ENCODE results near the gene CXorf49B.
"Not testable (repeated sequence)": the region's sequence is repeated elsewhere in the genome, so short reads cannot be mapped to it uniquely, and the experiment has no call there.

The CXorf49B gene

DNA sequence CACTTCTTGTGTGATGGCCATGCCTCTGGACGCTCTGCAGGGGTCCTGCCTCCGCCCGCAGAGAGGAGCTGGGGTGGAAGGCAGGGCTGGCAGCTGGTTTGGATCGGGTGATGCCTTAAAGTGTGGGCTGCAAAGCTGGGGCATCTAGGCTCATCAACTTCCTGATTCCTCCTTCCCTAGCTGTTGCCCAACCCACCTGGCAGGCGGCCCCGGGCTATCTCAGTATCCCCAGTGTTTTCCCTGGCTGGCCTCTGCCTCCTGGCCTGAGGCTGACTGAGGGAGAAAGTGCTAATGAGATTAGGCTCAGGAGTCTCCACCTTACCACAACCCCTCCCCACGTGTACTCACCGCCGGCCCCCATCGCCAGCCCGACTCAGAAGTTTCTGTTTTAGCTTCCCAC lies 1.7 kb downstream of the CXorf49B start:
- not testable (repeated sequence) for H3K4me3 ChIP-seq (ENCODE audit: low read depth in 1 of 2, low read length in 2 of 2); H3K4me2 ChIP-seq (ENCODE audit: insufficient read depth, low read length); H3K79me2 ChIP-seq (ENCODE audit: insufficient read depth, low read length); H2AFZ ChIP-seq (ENCODE audit: low read depth, low read length); DNase-seq; H4K20me1 ChIP-seq (ENCODE audit: insufficient read depth, low read length); H3K36me3 ChIP-seq (ENCODE audit: insufficient read depth, low read length); ATAC-seq (ENCODE audit: insufficient read depth, low read depth); H3K27ac ChIP-seq (ENCODE audit: low read length); H3K9ac ChIP-seq (ENCODE audit: low read depth, low read length); H3K27me3 ChIP-seq (ENCODE audit: insufficient read depth, low read length, poor library complexity); H3K4me1 ChIP-seq (ENCODE audit: insufficient read depth, low read length); H3K9me3 ChIP-seq (ENCODE audit: insufficient read depth, low read length, severe bottlenecking)

DNA sequence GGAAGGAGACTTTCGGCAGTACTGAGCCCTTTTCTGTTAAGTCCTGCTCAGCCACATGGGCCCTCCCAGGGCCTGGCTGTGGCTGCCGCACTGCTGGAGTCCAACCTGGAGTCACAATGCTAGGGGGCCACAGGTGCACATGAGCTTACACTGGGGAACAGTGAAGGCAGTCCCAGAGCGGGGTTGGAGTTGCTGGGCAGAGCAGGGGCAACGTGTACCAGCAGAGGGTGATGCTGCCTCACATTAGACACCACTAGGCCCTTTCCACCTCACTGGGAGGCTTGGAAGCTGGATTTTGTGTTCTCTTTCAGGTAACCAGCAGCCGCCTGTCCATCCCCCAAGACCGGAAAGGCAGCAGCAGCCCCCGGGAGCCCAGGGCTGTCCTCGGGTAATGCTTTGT lies 2.5 kb downstream of the CXorf49B start:
- not testable (repeated sequence) for H3K79me2 ChIP-seq (ENCODE audit: insufficient read depth, low read length); H3K4me2 ChIP-seq (ENCODE audit: insufficient read depth, low read length); H3K27ac ChIP-seq (ENCODE audit: low read length); H4K20me1 ChIP-seq (ENCODE audit: insufficient read depth, low read length); H3K27me3 ChIP-seq (ENCODE audit: insufficient read depth, low read length, poor library complexity); H3K9me3 ChIP-seq (ENCODE audit: insufficient read depth, low read length, severe bottlenecking); DNase-seq; H3K4me3 ChIP-seq (ENCODE audit: low read depth in 1 of 2, low read length in 2 of 2); H3K9ac ChIP-seq (ENCODE audit: low read depth, low read length); H3K4me1 ChIP-seq (ENCODE audit: insufficient read depth, low read length); H2AFZ ChIP-seq (ENCODE audit: low read depth, low read length); H3K36me3 ChIP-seq (ENCODE audit: insufficient read depth, low read length)
- peak; percentile 62 for ATAC-seq (ENCODE audit: insufficient read depth, low read depth)

DNA sequence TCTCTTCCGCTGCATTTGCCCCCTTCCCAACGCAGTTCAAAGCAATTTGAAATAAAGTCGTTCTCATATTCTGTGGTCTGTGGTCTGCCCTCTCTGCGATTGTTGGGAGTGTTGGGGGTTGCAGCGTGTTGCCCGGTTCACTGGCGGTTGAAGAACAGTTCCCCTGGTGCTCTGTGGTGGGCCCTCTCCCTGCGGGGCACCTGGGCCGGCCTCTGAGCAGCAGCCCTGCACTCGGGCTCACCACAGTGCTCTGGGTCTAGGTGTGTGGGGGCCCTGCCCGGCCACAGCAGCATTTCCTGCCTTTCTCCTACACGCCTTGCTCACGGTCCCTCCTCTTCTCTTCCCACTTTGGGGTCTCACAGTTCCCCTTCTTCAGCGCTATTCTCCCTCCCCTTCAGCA lies 4.0 kb downstream of the CXorf49B start:
- not testable (repeated sequence) for H3K9me3 ChIP-seq (ENCODE audit: insufficient read depth, low read length, severe bottlenecking); H3K27ac ChIP-seq (ENCODE audit: low read length); H2AFZ ChIP-seq (ENCODE audit: low read depth, low read length); H3K36me3 ChIP-seq (ENCODE audit: insufficient read depth, low read length); H3K4me2 ChIP-seq (ENCODE audit: insufficient read depth, low read length); H3K79me2 ChIP-seq (ENCODE audit: insufficient read depth, low read length); DNase-seq; H3K9ac ChIP-seq (ENCODE audit: low read depth, low read length); H4K20me1 ChIP-seq (ENCODE audit: insufficient read depth, low read length); H3K4me3 ChIP-seq (ENCODE audit: low read depth in 1 of 2, low read length in 2 of 2); H3K4me1 ChIP-seq (ENCODE audit: insufficient read depth, low read length); H3K27me3 ChIP-seq (ENCODE audit: insufficient read depth, low read length, poor library complexity)
- peak; percentile 84 for ATAC-seq (ENCODE audit: insufficient read depth, low read depth)

DNA sequence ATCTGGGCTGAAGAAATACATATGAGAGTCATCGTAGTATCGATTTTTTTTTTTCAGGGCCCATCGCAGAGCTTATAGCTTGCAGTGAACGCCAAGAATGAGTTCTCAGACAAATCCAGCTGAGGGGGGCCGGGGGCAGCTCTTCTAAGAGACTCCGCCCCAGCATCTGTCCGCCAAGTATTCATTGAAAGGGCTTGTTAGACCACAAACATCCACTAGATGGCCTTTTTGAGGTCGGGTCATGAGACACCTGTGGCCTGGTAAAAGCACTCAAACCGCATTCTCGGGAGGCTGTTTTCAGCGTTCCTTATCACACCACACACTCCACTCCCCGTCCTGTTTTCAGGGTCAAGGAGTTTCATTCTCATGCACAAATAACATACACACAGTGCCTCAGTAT lies 15.2 kb downstream of the CXorf49B start:
- H3K27me3 ChIP-seq (ENCODE audit: insufficient read depth, low read length, poor library complexity); H3K9me3 ChIP-seq (ENCODE audit: insufficient read depth, low read length, severe bottlenecking); H3K9ac ChIP-seq (ENCODE audit: low read depth, low read length); H2AFZ ChIP-seq (ENCODE audit: low read depth, low read length); H4K20me1 ChIP-seq (ENCODE audit: insufficient read depth, low read length); DNase-seq; H3K4me3 ChIP-seq (ENCODE audit: low read depth in 1 of 2, low read length in 2 of 2); H3K4me2 ChIP-seq (ENCODE audit: insufficient read depth, low read length); H3K36me3 ChIP-seq (ENCODE audit: insufficient read depth, low read length); H3K4me1 ChIP-seq (ENCODE audit: insufficient read depth, low read length); H3K27ac ChIP-seq (ENCODE audit: low read length); H3K79me2 ChIP-seq (ENCODE audit: insufficient read depth, low read length): not testable (repeated sequence)
- peak; percentile 58; the same call in 2 of the 3 replicates for ATAC-seq (ENCODE audit: insufficient read depth, low read depth)

DNA sequence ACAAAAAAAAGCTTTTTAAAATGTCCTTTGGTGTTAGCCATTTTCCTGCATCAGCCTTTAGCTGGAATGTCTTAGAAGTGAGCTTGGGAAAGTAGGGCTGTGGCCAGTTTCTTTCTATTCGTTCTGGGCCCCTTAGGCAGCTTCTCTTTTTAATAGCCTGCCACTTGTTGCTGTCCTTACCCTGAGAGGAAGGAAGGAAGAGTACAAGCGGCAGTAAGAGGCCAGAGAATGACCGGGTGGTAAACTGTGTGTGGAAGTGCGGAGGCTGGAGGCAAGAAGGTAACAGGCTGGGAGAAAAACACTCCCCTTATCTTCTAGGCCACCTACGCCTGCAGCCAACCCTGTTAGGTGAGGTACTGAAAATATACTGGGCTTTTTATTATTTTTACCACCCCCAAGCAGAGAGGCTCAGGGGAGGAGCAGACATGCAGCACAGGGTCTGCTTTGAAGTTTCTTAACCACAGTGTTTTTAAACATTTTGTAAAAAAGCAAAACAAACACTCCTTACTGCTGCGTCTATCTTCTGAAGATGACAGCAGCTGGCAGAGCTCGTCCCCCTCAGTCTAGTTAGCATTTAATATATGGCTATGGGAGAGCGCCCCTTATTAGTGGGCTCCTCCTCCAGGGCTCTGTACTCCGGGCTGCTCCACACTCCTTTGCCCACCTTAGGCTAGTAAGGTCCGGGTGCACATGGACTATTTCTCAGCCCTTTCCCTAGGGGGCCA lies 19.2 kb downstream of the CXorf49B start:
- H3K79me2 ChIP-seq (ENCODE audit: insufficient read depth, low read length); H4K20me1 ChIP-seq (ENCODE audit: insufficient read depth, low read length); H2AFZ ChIP-seq (ENCODE audit: low read depth, low read length); H3K9me3 ChIP-seq (ENCODE audit: insufficient read depth, low read length, severe bottlenecking); H3K27ac ChIP-seq (ENCODE audit: low read length); H3K27me3 ChIP-seq (ENCODE audit: insufficient read depth, low read length, poor library complexity); H3K4me3 ChIP-seq (ENCODE audit: low read depth in 1 of 2, low read length in 2 of 2); H3K4me1 ChIP-seq (ENCODE audit: insufficient read depth, low read length); H3K36me3 ChIP-seq (ENCODE audit: insufficient read depth, low read length); H3K4me2 ChIP-seq (ENCODE audit: insufficient read depth, low read length); DNase-seq; H3K9ac ChIP-seq (ENCODE audit: low read depth, low read length): not testable (repeated sequence)
- peak; percentile 62; the same call in 2 of the 3 replicates for ATAC-seq (ENCODE audit: insufficient read depth, low read depth)

DNA sequence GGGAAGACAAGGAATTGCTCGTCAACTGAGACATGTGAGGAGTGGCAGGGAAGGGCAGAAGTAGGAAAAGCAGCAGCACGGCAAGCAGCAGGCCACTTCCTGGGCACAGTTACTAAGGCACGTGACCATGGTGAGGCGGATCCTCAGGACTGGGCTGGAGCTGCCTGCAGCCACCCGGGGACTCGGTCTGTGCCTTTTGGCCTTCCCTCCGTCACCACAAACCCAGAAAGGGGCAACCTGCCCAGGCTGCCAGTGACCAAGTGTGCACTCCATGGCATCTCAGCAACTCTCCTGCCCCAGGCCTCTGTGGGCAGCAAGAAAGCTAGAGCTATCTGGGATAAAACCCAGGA lies 19.8 kb downstream of the CXorf49B start:
- H3K4me1 ChIP-seq (ENCODE audit: insufficient read depth, low read length); H3K4me2 ChIP-seq (ENCODE audit: insufficient read depth, low read length); H4K20me1 ChIP-seq (ENCODE audit: insufficient read depth, low read length); H3K9ac ChIP-seq (ENCODE audit: low read depth, low read length); H3K9me3 ChIP-seq (ENCODE audit: insufficient read depth, low read length, severe bottlenecking); H3K79me2 ChIP-seq (ENCODE audit: insufficient read depth, low read length); ATAC-seq (ENCODE audit: insufficient read depth, low read depth); H3K27ac ChIP-seq (ENCODE audit: low read length); H2AFZ ChIP-seq (ENCODE audit: low read depth, low read length); H3K27me3 ChIP-seq (ENCODE audit: insufficient read depth, low read length, poor library complexity); H3K36me3 ChIP-seq (ENCODE audit: insufficient read depth, low read length); H3K4me3 ChIP-seq (ENCODE audit: low read depth in 1 of 2, low read length in 2 of 2); DNase-seq: not testable (repeated sequence)

DNA sequence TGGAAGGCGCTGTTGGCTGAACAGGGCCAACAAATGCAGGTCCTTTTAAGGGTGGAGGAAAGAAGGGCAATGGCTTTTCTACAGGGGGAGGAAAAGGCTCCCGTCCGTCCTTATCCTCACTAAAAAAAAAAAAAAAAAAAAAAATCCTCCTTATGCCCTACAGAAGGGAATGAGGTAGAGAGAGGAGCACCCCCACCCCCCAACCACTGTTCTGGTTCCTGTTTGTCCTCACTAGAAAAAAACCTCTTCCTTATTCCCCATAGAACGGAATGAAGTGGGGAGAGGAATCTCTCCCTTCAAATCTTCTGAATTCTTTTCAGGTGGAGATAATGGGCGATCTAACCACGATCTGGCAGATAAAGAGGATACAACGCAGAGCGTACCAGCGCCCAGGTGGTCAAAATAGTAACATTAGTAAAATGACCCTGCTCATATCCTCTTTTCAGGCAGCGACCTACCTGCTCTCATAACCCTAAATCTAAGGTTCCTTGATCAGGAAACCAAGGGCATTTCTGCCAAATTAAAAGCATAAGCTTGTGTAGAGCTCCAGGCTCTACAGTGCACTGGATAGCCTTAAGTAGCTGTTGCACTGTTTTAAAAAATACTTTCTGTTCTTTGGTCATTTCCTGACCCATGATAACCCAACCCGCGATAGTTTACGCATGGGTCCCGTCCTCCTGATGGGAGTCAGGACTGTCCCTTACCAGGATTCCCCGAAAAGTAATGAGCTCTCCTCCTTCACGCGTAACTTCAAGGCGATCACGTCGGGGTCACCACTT lies 20.6 kb downstream of the CXorf49B start:
- not testable (repeated sequence) for H3K79me2 ChIP-seq (ENCODE audit: insufficient read depth, low read length); H4K20me1 ChIP-seq (ENCODE audit: insufficient read depth, low read length); H3K4me1 ChIP-seq (ENCODE audit: insufficient read depth, low read length); H2AFZ ChIP-seq (ENCODE audit: low read depth, low read length); H3K27ac ChIP-seq (ENCODE audit: low read length); H3K9me3 ChIP-seq (ENCODE audit: insufficient read depth, low read length, severe bottlenecking); ATAC-seq (ENCODE audit: insufficient read depth, low read depth); DNase-seq; H3K27me3 ChIP-seq (ENCODE audit: insufficient read depth, low read length, poor library complexity); H3K36me3 ChIP-seq (ENCODE audit: insufficient read depth, low read length); H3K9ac ChIP-seq (ENCODE audit: low read depth, low read length); H3K4me3 ChIP-seq (ENCODE audit: low read depth in 1 of 2, low read length in 2 of 2); H3K4me2 ChIP-seq (ENCODE audit: insufficient read depth, low read length)

DNA sequence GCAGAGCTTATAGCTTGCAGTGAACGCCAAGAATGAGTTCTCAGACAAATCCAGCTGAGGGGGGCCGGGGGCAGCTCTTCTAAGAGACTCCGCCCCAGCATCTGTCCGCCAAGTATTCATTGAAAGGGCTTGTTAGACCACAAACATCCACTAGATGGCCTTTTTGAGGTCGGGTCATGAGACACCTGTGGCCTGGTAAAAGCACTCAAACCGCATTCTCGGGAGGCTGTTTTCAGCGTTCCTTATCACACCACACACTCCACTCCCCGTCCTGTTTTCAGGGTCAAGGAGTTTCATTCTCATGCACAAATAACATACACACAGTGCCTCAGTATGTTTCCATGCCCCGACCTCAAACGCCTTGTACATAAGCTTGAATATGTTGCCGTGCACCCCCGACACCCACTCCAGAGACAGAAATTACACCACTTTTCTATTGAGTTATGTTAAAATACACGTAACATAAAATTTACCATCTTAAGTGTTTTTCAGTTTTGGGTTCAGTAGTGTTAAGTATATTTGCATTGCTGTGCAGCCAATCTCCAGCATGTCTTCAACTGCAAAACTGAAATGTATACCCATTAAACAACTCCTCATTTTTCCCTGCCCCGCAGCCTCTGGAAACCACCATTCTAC lies 21.3 kb downstream of the CXorf49B start:
- DNase-seq; H4K20me1 ChIP-seq (ENCODE audit: insufficient read depth, low read length); H2AFZ ChIP-seq (ENCODE audit: low read depth, low read length); H3K27ac ChIP-seq (ENCODE audit: low read length); H3K79me2 ChIP-seq (ENCODE audit: insufficient read depth, low read length); H3K36me3 ChIP-seq (ENCODE audit: insufficient read depth, low read length); H3K9me3 ChIP-seq (ENCODE audit: insufficient read depth, low read length, severe bottlenecking); H3K27me3 ChIP-seq (ENCODE audit: insufficient read depth, low read length, poor library complexity); H3K4me3 ChIP-seq (ENCODE audit: low read depth in 1 of 2, low read length in 2 of 2); H3K9ac ChIP-seq (ENCODE audit: low read depth, low read length); H3K4me2 ChIP-seq (ENCODE audit: insufficient read depth, low read length); H3K4me1 ChIP-seq (ENCODE audit: insufficient read depth, low read length): not testable (repeated sequence)
- ATAC-seq (ENCODE audit: insufficient read depth, low read depth), result peak; percentile 72

All from DND-41 (cell line).